ENCODE results near the gene LRRC23.

Gene LRRC23

GRCh38 chr12:6928022-6928702, 23.5 kb downstream of the LRRC23 start:
- H3K27ac ChIP-seq (ENCODE audit: low read depth, low read length), result peak overlapping the region; percentile 56
- H3K79me2 ChIP-seq (ENCODE audit: control insufficient read depth, insufficient read depth, low read length, unreplicated experiment), result peaks cover 54% of the 10 kb centered on the region
- peak overlapping the region; percentile 99 for H3K4me3 ChIP-seq (ENCODE audit: low read depth, low read length)

GRCh38 chr12:6928703-6929407, 24.2 kb downstream of the LRRC23 start:
- peaks cover 57% of the 10 kb centered on the region for H3K79me2 ChIP-seq (ENCODE audit: control insufficient read depth, insufficient read depth, low read length, unreplicated experiment)
- peaks cover 61% of the 10 kb centered on the region for H3K4me1 ChIP-seq (ENCODE audit: control insufficient read depth, insufficient read depth, low read length, unreplicated experiment)
- H3K4me3 ChIP-seq (ENCODE audit: low read depth, low read length), result peak overlapping the region; percentile 99
- H2AFZ ChIP-seq (ENCODE audit: low read length, unreplicated experiment), result no peak overlapping the region
- no peaks in the 10 kb centered on the region for H3K27me3 ChIP-seq (ENCODE audit: insufficient read depth, low read length)
- H3K27ac ChIP-seq (ENCODE audit: low read depth, low read length), result peak overlapping the region; percentile 56
- H3K36me3 ChIP-seq (ENCODE audit: insufficient read depth, low read length), result peaks cover 7% of the 10 kb centered on the region; the same call in 1 of the 2 replicates

More at GRCh38 chr12:6928022-6928702, 23.5 kb downstream of the LRRC23 start:
- Histone ChIP-seq H2AFZ (ENCODE audit: low read length, unreplicated experiment) (no peak overlapping the region), H3K36me3 (ENCODE audit: insufficient read depth, low read length) (peaks cover 7% of the 10 kb centered on the region; the same call in 1 of the 2 replicates), H3K27me3 (ENCODE audit: insufficient read depth, low read length) (no peaks in the 10 kb centered on the region), H3K4me1 (ENCODE audit: control insufficient read depth, insufficient read depth, low read length, unreplicated experiment) (peaks cover 54% of the 10 kb centered on the region)

GRCh38 chr12:6929466-6930452, 25.1 kb downstream of the LRRC23 start:
- no peak overlapping the region for H3K27ac ChIP-seq (ENCODE audit: low read depth, low read length)
- H3K4me1 ChIP-seq (ENCODE audit: control insufficient read depth, insufficient read depth, low read length, unreplicated experiment), result peaks cover 66% of the 10 kb centered on the region
- peak overlapping the region; percentile 99 for H3K4me3 ChIP-seq (ENCODE audit: low read depth, low read length)
- H3K36me3 ChIP-seq (ENCODE audit: insufficient read depth, low read length), result peaks cover 7% of the 10 kb centered on the region; the same call in 1 of the 2 replicates
- no peak overlapping the region for H2AFZ ChIP-seq (ENCODE audit: low read length, unreplicated experiment)
- H3K79me2 ChIP-seq (ENCODE audit: control insufficient read depth, insufficient read depth, low read length, unreplicated experiment), result peaks cover 60% of the 10 kb centered on the region
- no peaks in the 10 kb centered on the region for H3K27me3 ChIP-seq (ENCODE audit: insufficient read depth, low read length)

GRCh38 chr12:6932766-6933165, 28.1 kb downstream of the LRRC23 start:
- H3K27ac ChIP-seq (ENCODE audit: low read depth, low read length), result peak overlapping the region; percentile 36
- peaks cover 46% of the 10 kb centered on the region for H3K79me2 ChIP-seq (ENCODE audit: control insufficient read depth, insufficient read depth, low read length, unreplicated experiment)
- H2AFZ ChIP-seq (ENCODE audit: low read length, unreplicated experiment), result no peak overlapping the region
- H3K4me1 ChIP-seq (ENCODE audit: control insufficient read depth, insufficient read depth, low read length, unreplicated experiment), result peaks cover 62% of the 10 kb centered on the region
- H3K27me3 ChIP-seq (ENCODE audit: insufficient read depth, low read length), result no peaks in the 10 kb centered on the region
- peaks cover 7% of the 10 kb centered on the region; the same call in 1 of the 2 replicates for H3K36me3 ChIP-seq (ENCODE audit: insufficient read depth, low read length)
- H3K4me3 ChIP-seq (ENCODE audit: low read depth, low read length), result no peak overlapping the region

- Histone ChIP-seq H3K79me2 (ENCODE audit: control insufficient read depth, insufficient read depth, low read length, unreplicated experiment) (peaks cover 36% of the 10 kb centered on the region), H3K4me3 (ENCODE audit: low read depth, low read length) (0 out of 2 replicates have a peak overlapping the region, but pooled peaks have one; percentile 6), H3K4me1 (ENCODE audit: control insufficient read depth, insufficient read depth, low read length, unreplicated experiment) (peaks cover 65% of the 10 kb centered on the region), H3K27ac (ENCODE audit: low read depth, low read length) (peak overlapping the region; percentile 75), H3K27me3 (ENCODE audit: insufficient read depth, low read length) (no peaks in the 10 kb centered on the region), H2AFZ (ENCODE audit: low read length, unreplicated experiment) (no peak overlapping the region), H3K36me3 (ENCODE audit: insufficient read depth, low read length) (peaks cover 7% of the 10 kb centered on the region; the same call in 1 of the 2 replicates)
These were observed 29.5 kb downstream of the LRRC23 start for GRCh38 chr12:6934110-6934509.

- peaks cover 56% of the 10 kb centered on the region for H3K4me1 ChIP-seq (ENCODE audit: control insufficient read depth, insufficient read depth, low read length, unreplicated experiment)
- H3K4me3 ChIP-seq (ENCODE audit: low read depth, low read length), result no peak overlapping the region
- no peaks in the 10 kb centered on the region for H3K27me3 ChIP-seq (ENCODE audit: insufficient read depth, low read length)
- H3K27ac ChIP-seq (ENCODE audit: low read depth, low read length), result peak overlapping the region; percentile 75
- H2AFZ ChIP-seq (ENCODE audit: low read length, unreplicated experiment), result no peak overlapping the region
- peaks cover 22% of the 10 kb centered on the region for H3K79me2 ChIP-seq (ENCODE audit: control insufficient read depth, insufficient read depth, low read length, unreplicated experiment)
- peaks cover 7% of the 10 kb centered on the region; the same call in 1 of the 2 replicates for H3K36me3 ChIP-seq (ENCODE audit: insufficient read depth, low read length)
These were observed 31.0 kb downstream of the LRRC23 start for GRCh38 chr12:6935371-6936193.

GRCh38 chr12:6936194-6936635, 31.6 kb downstream of the LRRC23 start:
- peaks cover 18% of the 10 kb centered on the region for H3K79me2 ChIP-seq (ENCODE audit: control insufficient read depth, insufficient read depth, low read length, unreplicated experiment)
- peak overlapping the region; percentile 75; the same call in 1 of the 2 replicates for H3K27ac ChIP-seq (ENCODE audit: low read depth, low read length)
- H3K4me1 ChIP-seq (ENCODE audit: control insufficient read depth, insufficient read depth, low read length, unreplicated experiment), result peaks cover 52% of the 10 kb centered on the region
- H2AFZ ChIP-seq (ENCODE audit: low read length, unreplicated experiment), result no peak overlapping the region
- peaks cover 7% of the 10 kb centered on the region; the same call in 1 of the 2 replicates for H3K36me3 ChIP-seq (ENCODE audit: insufficient read depth, low read length)
- H3K27me3 ChIP-seq (ENCODE audit: insufficient read depth, low read length), result no peaks in the 10 kb centered on the region
- H3K4me3 ChIP-seq (ENCODE audit: low read depth, low read length), result no peak overlapping the region

- Histone ChIP-seq H3K36me3 (ENCODE audit: insufficient read depth, low read length) (peaks cover 7% of the 10 kb centered on the region; the same call in 1 of the 2 replicates), H3K4me3 (ENCODE audit: low read depth, low read length) (peak overlapping the region; percentile 74), H3K4me1 (ENCODE audit: control insufficient read depth, insufficient read depth, low read length, unreplicated experiment) (peaks cover 52% of the 10 kb centered on the region), H3K27me3 (ENCODE audit: insufficient read depth, low read length) (no peaks in the 10 kb centered on the region), H3K27ac (ENCODE audit: low read depth, low read length) (peak overlapping the region; percentile 47; the same call in 1 of the 2 replicates), H3K79me2 (ENCODE audit: control insufficient read depth, insufficient read depth, low read length, unreplicated experiment) (peaks cover 18% of the 10 kb centered on the region), H2AFZ (ENCODE audit: low read length, unreplicated experiment) (no peak overlapping the region)
These were observed 32.2 kb downstream of the LRRC23 start for GRCh38 chr12:6936636-6937480.

All from ACC112 (cell line).